ENCODE data around the gene SASH3.

DNA sequence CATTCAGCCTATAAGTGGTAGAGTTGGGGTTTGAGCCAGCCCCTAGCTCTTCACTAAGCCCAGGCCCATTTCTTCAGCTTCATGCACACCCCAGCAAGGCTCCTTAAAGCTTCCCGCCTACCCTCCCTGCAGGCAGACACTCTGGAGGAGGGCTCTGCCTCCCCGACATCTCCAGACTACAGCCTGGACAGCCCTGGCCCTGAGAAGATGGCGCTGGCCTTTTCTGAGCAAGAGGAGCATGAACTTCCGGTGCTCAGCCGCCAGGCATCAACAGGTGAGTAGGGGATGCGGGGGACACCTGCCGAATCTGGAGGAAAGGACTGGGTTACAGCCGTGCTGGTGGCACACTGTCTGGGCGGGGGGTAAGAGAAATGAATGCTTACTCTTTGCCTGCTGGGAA lies 11.1 kb downstream of the SASH3 start:
- TF ChIP-seq, protein P1, sequence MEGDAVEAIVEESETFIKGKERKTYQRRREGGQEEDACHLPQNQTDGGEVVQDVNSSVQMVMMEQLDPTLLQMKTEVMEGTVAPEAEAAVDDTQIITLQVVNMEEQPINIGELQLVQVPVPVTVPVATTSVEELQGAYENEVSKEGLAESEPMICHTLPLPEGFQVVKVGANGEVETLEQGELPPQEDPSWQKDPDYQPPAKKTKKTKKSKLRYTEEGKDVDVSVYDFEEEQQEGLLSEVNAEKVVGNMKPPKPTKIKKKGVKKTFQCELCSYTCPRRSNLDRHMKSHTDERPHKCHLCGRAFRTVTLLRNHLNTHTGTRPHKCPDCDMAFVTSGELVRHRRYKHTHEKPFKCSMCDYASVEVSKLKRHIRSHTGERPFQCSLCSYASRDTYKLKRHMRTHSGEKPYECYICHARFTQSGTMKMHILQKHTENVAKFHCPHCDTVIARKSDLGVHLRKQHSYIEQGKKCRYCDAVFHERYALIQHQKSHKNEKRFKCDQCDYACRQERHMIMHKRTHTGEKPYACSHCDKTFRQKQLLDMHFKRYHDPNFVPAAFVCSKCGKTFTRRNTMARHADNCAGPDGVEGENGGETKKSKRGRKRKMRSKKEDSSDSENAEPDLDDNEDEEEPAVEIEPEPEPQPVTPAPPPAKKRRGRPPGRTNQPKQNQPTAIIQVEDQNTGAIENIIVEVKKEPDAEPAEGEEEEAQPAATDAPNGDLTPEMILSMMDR (IDR thresholded peaks at IDR 0.05) = no peak
- no peak for TF ChIP-seq POLR2A (IDR thresholded peaks at IDR 0.05)
